Fibroblast of pulmonary artery (primary cell): ENCODE results near the gene VSX2.

Source experiments
- DNase-seq: peaks from one replicate; pipeline ENCODE4 v3.0.0-alpha.2; 2010; ENCODE audit warnings: low read depth
- H3K4me3 ChIP-seq: replicated peaks from 2 replicates; pipeline ENCODE4 v1.5.1; 2011; ENCODE audit warnings: low read depth, mild to moderate bottlenecking, control low read depth, low read length, moderate library complexity
- CTCF ChIP-seq: IDR thresholded peaks from 2 replicates; pipeline ENCODE4 v1.5.1; 2011; ENCODE audit warnings: mild to moderate bottlenecking, control low read depth, low read length, inconsistent platforms; ENCODE audit errors: missing control alignments

VSX2 gene

GRCh38 chr14:74312161-74312560 is 72.9 kb downstream of the VSX2 start:
- no peak for TF ChIP-seq CTCF
- no peak for DNase-seq
- H3K4me3 ChIP-seq, result no peak overlapping the region
